CD4-positive, alpha-beta memory T cell (primary cell): ENCODE measurements around the gene MZF1. TPM values are rescaled to one million over a fixed set of nuclear protein-coding genes. Genes with fewer than 3 reads are reported as not detected.
A peak's percentile ranks its signal among the peaks of the same experiment; 100 is the strongest.
"Not testable (repeated sequence)": the region's sequence is repeated elsewhere in the genome, so short reads cannot be mapped to it uniquely, and the experiment has no call there.

Source experiments
- CTCF ChIA-PET: fragments of 350-600 bp; sonication (Branson Sonifier 250); formaldehyde crosslinking; loops from one replicate; lab custom pipeline; 2021; ENCODE audit warnings: inconsistent platforms; ENCODE audit not compliant: partially characterized antibody; lab: Charles Lee
- POLR2A ChIA-PET: fragments of 350-600 bp; sonication (Branson Sonifier 250); formaldehyde crosslinking; loops from one replicate; lab custom pipeline; 2021; ENCODE audit not compliant: partially characterized antibody; lab: Charles Lee
- DNase-seq, 5 donors: peaks; one replicate each; pipeline versions ENCODE4 v3.0.0 to v3.0.0-alpha.2; 2020 to 2022; ENCODE audit warnings: mixed read lengths in 1 of 5
- H3K27ac ChIP-seq: one replicate; pipeline ENCODE4 v1.7.0; 2013; ENCODE audit warnings: low read depth, low read length
- H3K27me3 ChIP-seq: 2 replicates; pipeline ENCODE4 v1.7.0; 2013; ENCODE audit warnings: mild to moderate bottlenecking, low read length, moderate library complexity; ENCODE audit not compliant: insufficient read depth
- H3K36me3 ChIP-seq: 2 replicates; pipeline ENCODE4 v1.7.0; 2013; ENCODE audit warnings: mild to moderate bottlenecking, low read length, moderate library complexity; ENCODE audit not compliant: insufficient read depth
- H3K4me1 ChIP-seq: 2 replicates; pipeline ENCODE4 v1.7.0; 2013; ENCODE audit warnings: mild to moderate bottlenecking, low read length, moderate library complexity; ENCODE audit not compliant: insufficient read depth
- H3K4me3 ChIP-seq, 2 donors: one replicate each; pipeline ENCODE4 v1.7.0; 2013; ENCODE audit warnings: low read length in 2 of 2, mild to moderate bottlenecking in 1 of 2
- H3K9me3 ChIP-seq, 2 donors: one replicate each; pipeline ENCODE4 v1.7.0; 2013; ENCODE audit warnings: low read length in 2 of 2, control low read depth in 1 of 2; ENCODE audit not compliant: control insufficient read depth in 1 of 2
- H3K27ac Mint-ChIP-seq, 7 donors: one replicate each; pipeline ENCODE4 v1.8.0; 2020 to 2021; ENCODE audit warnings: mixed read lengths in 7 of 7, mild to moderate bottlenecking in 6 of 7, inconsistent platforms in 3 of 7, moderate library complexity in 3 of 7
- H3K27me3 Mint-ChIP-seq, 2 donors: one replicate each; pipeline ENCODE4 v1.8.0; 2020 to 2021; ENCODE audit warnings: mixed read lengths in 2 of 2
- H3K36me3 Mint-ChIP-seq, 2 donors: one replicate each; pipeline ENCODE4 v1.8.0; 2020 to 2021; ENCODE audit warnings: mixed read lengths in 2 of 2, inconsistent platforms in 1 of 2, mild to moderate bottlenecking in 1 of 2
- H3K4me1 Mint-ChIP-seq, 4 donors: one replicate each; pipeline ENCODE4 v1.8.0; 2020 to 2021; ENCODE audit warnings: mixed read lengths in 4 of 4, mild to moderate bottlenecking in 1 of 4
- H3K4me3 Mint-ChIP-seq, 8 donors: one replicate each; pipeline ENCODE4 v1.8.0; 2020 to 2021; ENCODE audit warnings: mixed read lengths in 8 of 8, mild to moderate bottlenecking in 7 of 8, moderate library complexity in 6 of 8, inconsistent platforms in 3 of 8
- H3K9me3 Mint-ChIP-seq, 8 donors: one replicate each; pipeline ENCODE4 v1.8.0; 2020 to 2021; ENCODE audit warnings: mixed read lengths in 8 of 8, mild to moderate bottlenecking in 5 of 8, inconsistent platforms in 3 of 8, moderate library complexity in 1 of 8
- intact Hi-C: fragments of 100-400 bp; cut with micrococcal nuclease; formaldehyde crosslinking; loops from one replicate; pipeline ENCODE4 v1.15.1; 2023
- polyA plus RNA-seq, 2 donors: library from polyadenylated mRNA; unstranded; fragments of 300-500 nt; fragmentation: Illumina TruSeq; gene quantifications; one replicate each; pipeline ENCODE4 v1.2.3, GENCODE V29; 2021
- total RNA-seq, 2 experiments: library from RNA; stranded (reverse); gene quantifications; one replicate each; pipeline ENCODE4 v1.2.3, GENCODE V29; 2021

The MZF1 gene
- total and polyA plus RNA-seq, 4 experiments from 2014 or later, result 5.2 to 44.4 (median 25.8) TPM

GRCh38 chr19:58582985-58583384 is 9.8 kb upstream of the MZF1 start:
- Mint-ChIP-seq H3K9me3 (no peaks in the 10 kb centered on the region), H3K27ac (peak overlapping the region in 2 of 7 donors; percentile 1 to 58), H3K4me1 (peaks cover 16 to 32% (median 26%) of the 10 kb centered on the region in 4 donors), H3K36me3 (peaks cover 14 to 21% of the 10 kb centered on the region in 2 donors), H3K27me3 (no peaks in the 10 kb centered on the region), H3K4me3 (no peak overlapping the region)
- peaks cover 10% of the 10 kb centered on the region for H3K36me3 ChIP-seq
- no peaks in the 10 kb centered on the region for H3K9me3 ChIP-seq
- H3K27ac ChIP-seq, result no peak overlapping the region
- H3K27me3 ChIP-seq, result no peaks in the 10 kb centered on the region
- H3K4me1 ChIP-seq, result no peaks in the 10 kb centered on the region
- no peak for DNase-seq
- POLR2A ChIA-PET, result interaction anchor here (1.5 kb wide), 1 partner anchor 39 kb away, joined by 3 read pairs; the partner anchor contains the start of gene TRIM28
- intact Hi-C loops, result no loop called here
- CTCF ChIA-PET, result interaction anchor here (13.2 kb wide), 1 partner anchor 65 kb away, joined by 260 read pairs; the partner anchor contains the start of genes SLC27A5 and ZBTB45
- H3K4me3 ChIP-seq, result no peak overlapping the region

- Mint-ChIP-seq H3K36me3 (peaks cover 14 to 21% of the 10 kb centered on the region in 2 donors), H3K27ac (peak overlapping the region; percentile 55 to 94 (median 87)), H3K4me3 (peak overlapping the region in 1 of 8 donors; percentile 26), H3K4me1 (peaks cover 17 to 42% (median 27%) of the 10 kb centered on the region in 4 donors), H3K9me3 (no peaks in the 10 kb centered on the region), H3K27me3 (no peaks in the 10 kb centered on the region)
- intact Hi-C loops, result loop anchor here (1.0 kb wide), 2 partner anchors 61 to 67 kb away; no protein-coding TSS in a partner anchor
- CTCF ChIA-PET, result interaction anchor here (1.0 to 13.2 kb wide), 10 partner anchors 19 to 363 kb away, joined by 3 to 260 read pairs (median 4); partner anchors contain the start of genes CHMP2A, SLC27A5, ZBTB45 and ZNF446
- Histone ChIP-seq H3K9me3 (no peaks in the 10 kb centered on the region), H3K4me3 (no peak overlapping the region), H3K27me3 (no peaks in the 10 kb centered on the region), H3K27ac (no peak overlapping the region), H3K36me3 (peaks cover 10% of the 10 kb centered on the region), H3K4me1 (no peaks in the 10 kb centered on the region)
- DNase-seq, result peak; percentile 87 to 91 (median 88)
- POLR2A ChIA-PET, result interaction anchor here (0.8 to 4.3 kb wide), 8 partner anchors 20 to 92 kb away, joined by 3 to 46 read pairs (median 4); partner anchors contain the start of genes UBE2M and ZBTB45
These were observed 8.3 kb upstream of the MZF1 start for GRCh38 chr19:58581227-58582141.

- Mint-ChIP-seq H3K27me3 (no peaks in the 10 kb centered on the region), H3K4me1 (peaks cover 21 to 46% (median 29%) of the 10 kb centered on the region in 4 donors), H3K9me3 (no peaks in the 10 kb centered on the region), H3K4me3 (peak overlapping the region in 1 of 8 donors; percentile 20), H3K36me3 (peaks cover 14 to 25% of the 10 kb centered on the region in 2 donors), H3K27ac (peak overlapping the region in 6 of 7 donors; percentile 3 to 96 (median 80))
- intact Hi-C loops, result no loop called here
- POLR2A ChIA-PET, result interaction anchor here (1.1 to 4.3 kb wide), 3 partner anchors 60 to 104 kb away, joined by 3 to 46 read pairs (median 21); partner anchors contain the start of gene ZBTB45
- peaks cover 10% of the 10 kb centered on the region for H3K36me3 ChIP-seq
- DNase-seq, result no peak
- no peaks in the 10 kb centered on the region for H3K9me3 ChIP-seq
- H3K27me3 ChIP-seq, result no peaks in the 10 kb centered on the region
- no peak overlapping the region for H3K4me3 ChIP-seq
- H3K27ac ChIP-seq, result no peak overlapping the region
- H3K4me1 ChIP-seq, result peaks cover 7% of the 10 kb centered on the region
- CTCF ChIA-PET, result interaction anchor here (2.1 to 13.2 kb wide), 2 partner anchors 62 to 103 kb away, joined by 6 to 260 read pairs; partner anchors contain the start of genes SLC27A5, ZBTB45 and ZNF446
These were observed 6.5 kb upstream of the MZF1 start for GRCh38 chr19:58579473-58580142.

- Mint-ChIP-seq H3K27ac (peak overlapping the region; percentile 43 to 96 (median 69)), H3K27me3 (no peaks in the 10 kb centered on the region), H3K4me3 (peak overlapping the region in 2 of 8 donors; percentile 8 to 21), H3K9me3 (peaks cover 0 to 2% (median 0%) of the 10 kb centered on the region in 8 donors), H3K36me3 (peaks cover 13 to 28% of the 10 kb centered on the region in 2 donors), H3K4me1 (peaks cover 28 to 59% (median 40%) of the 10 kb centered on the region in 4 donors)
- H3K4me3 ChIP-seq, result no peak overlapping the region
- peaks cover 8% of the 10 kb centered on the region for H3K36me3 ChIP-seq
- peaks cover 19% of the 10 kb centered on the region for H3K4me1 ChIP-seq
- POLR2A ChIA-PET, result interaction anchor here (4.1 to 4.3 kb wide), 2 partner anchors 58 to 65 kb away, joined by 21 to 46 read pairs; partner anchors contain the start of gene ZBTB45
- H3K9me3 ChIP-seq, result no peaks in the 10 kb centered on the region
- no peak overlapping the region for H3K27ac ChIP-seq
- intact Hi-C loops, result no loop called here
- DNase-seq, result no peak
- CTCF ChIA-PET, result interaction anchor here (0.6 to 13.2 kb wide), 2 partner anchors 60 to 397 kb away, joined by 3 to 260 read pairs; partner anchors contain the start of genes SLC27A5 and ZBTB45
- H3K27me3 ChIP-seq, result no peaks in the 10 kb centered on the region
These were observed 5.1 kb upstream of the MZF1 start for GRCh38 chr19:58578012-58578925.

GRCh38 chr19:58577581-58577980 is 4.4 kb upstream of the MZF1 start:
- H3K9me3 Mint-ChIP-seq, H3K27ac ChIP-seq, H3K9me3 ChIP-seq, H3K27me3 Mint-ChIP-seq, H3K4me3 ChIP-seq, H3K36me3 ChIP-seq, DNase-seq, H3K27me3 ChIP-seq, intact Hi-C loops: not testable (repeated sequence)
- peak overlapping the region in 4 of 7 donors; percentile 3 to 96 (median 52) for H3K27ac Mint-ChIP-seq
- H3K36me3 Mint-ChIP-seq, result peaks cover 6 to 28% of the 10 kb centered on the region in 2 donors
- peaks cover 19% of the 10 kb centered on the region for H3K4me1 ChIP-seq
- CTCF ChIA-PET, result interaction anchor here (0.6 to 13.2 kb wide), 2 partner anchors 59 to 396 kb away, joined by 3 to 260 read pairs; partner anchors contain the start of genes SLC27A5 and ZBTB45
- H3K4me1 Mint-ChIP-seq, result peaks cover 28 to 60% (median 43%) of the 10 kb centered on the region in 4 donors
- H3K4me3 Mint-ChIP-seq, result peak overlapping the region in 1 of 8 donors; percentile 18
- POLR2A ChIA-PET, result interaction anchor here (2.9 kb wide), 1 partner anchor 23 kb away, joined by 17 read pairs; the partner anchor contains the start of gene CHMP2A
